HCT116 (cell line): ENCODE results near the gene ACADS. TPM values are rescaled to one million over a fixed set of nuclear protein-coding genes. Genes with fewer than 3 reads are reported as not detected.

ENCODE experiments used
- ATAC-seq: fragments of 200-7000 bp; cut with Tn5 transposase; 2 replicates; pipeline ENCODE4 v1.9.1; 2020; ENCODE audit warnings: mild to moderate bottlenecking, moderate library complexity
- BruUV-seq: library from RNA; stranded (reverse); fragments of 400-500 nt; replicated peaks from 2 replicates; lab custom pipeline; 2021; lab: Mats Ljungman, UMichigan
- CTCF ChIA-PET: fragments of 300-600 bp; sonication (Branson Sonifier 250); formaldehyde crosslinking; loops from one replicate; lab custom pipeline; 2021; ENCODE audit warnings: antibody characterized with exemption; lab: Charles Lee
- POLR2A ChIA-PET: fragments of 300-600, 350-600 bp; sonication (Branson Sonifier 250); formaldehyde crosslinking; loops from one replicate; lab custom pipeline; 2021; ENCODE audit warnings: antibody characterized with exemption; lab: Charles Lee
- RAD21 ChIA-PET, 2 experiments: fragments of 300-600 bp; sonication (Branson Sonifier 250); formaldehyde crosslinking; loops; one replicate each; lab custom pipeline; 2023; ENCODE audit warnings: low total read pairs in 2 of 2; ENCODE audit not compliant: uncharacterized antibody in 2 of 2, unreplicated experiment in 2 of 2, low non-redundant PET in 1 of 2; lab: Charles Lee
- DNase-seq: peaks from one replicate; pipeline ENCODE4 v3.0.0-alpha.2; 2010; ENCODE audit warnings: low read depth, low spot score
- H2AFZ ChIP-seq: fragments of 200-600 bp; shearing (Covaris generic), sonication (generic); 2 replicates; pipeline ENCODE4 v1.6.1; 2017; ENCODE audit warnings: low read depth, mixed run types, mixed read lengths, antibody characterized with exemption, low read length; ENCODE audit not compliant: poor library complexity, severe bottlenecking
- H3K27ac ChIP-seq: 2 replicates; pipeline ENCODE4 v1.5.1; 2012; ENCODE audit warnings: low read depth, low read length
- H3K27me3 ChIP-seq: fragments of 200-600 bp; sonication (generic); 2 replicates; pipeline ENCODE4 v1.6.1; 2016; ENCODE audit warnings: mixed run types, low read length, mixed read lengths; ENCODE audit not compliant: insufficient read depth
- H3K36me3 ChIP-seq, 2 experiments: fragments of 200-500 bp in 1 of 2; fragments of 200-600 bp in 1 of 2; sonication (Bioruptor generic) in 1 of 2; sonication (generic) in 1 of 2; 2 replicates each; pipeline versions ENCODE4 v1.5.1 to v1.6.1; 2014 to 2016; ENCODE audit warnings: low read length in 2 of 2, inconsistent platforms in 1 of 2, mixed read lengths in 1 of 2, mixed run types in 1 of 2; ENCODE audit not compliant: insufficient read depth in 2 of 2, control insufficient read depth in 1 of 2
- H3K4me1 ChIP-seq, 2 experiments: fragments of 200-600 bp in 1 of 2; sonication (generic) in 1 of 2; 2 replicates each; pipeline versions ENCODE4 v1.5.1 to v1.6.1; 2012 to 2017; ENCODE audit warnings: low read length in 2 of 2, inconsistent platforms in 1 of 2, mild to moderate bottlenecking in 1 of 2, mixed read lengths in 1 of 2, mixed run types in 1 of 2, moderate library complexity in 1 of 2; ENCODE audit not compliant: insufficient read depth in 2 of 2, control insufficient read depth in 1 of 2
- H3K4me2 ChIP-seq: fragments of 200-600 bp; sonication (generic); 2 replicates; pipeline ENCODE4 v1.6.1; 2017; ENCODE audit warnings: mixed run types, low read length, mixed read lengths
- H3K4me3 ChIP-seq, 2 experiments: fragments of 200-600 bp in 1 of 2; sonication (generic) in 1 of 2; replicated peaks in 1 of 2; 2 replicates each; pipeline ENCODE4 v1.5.1; 2011 to 2016; ENCODE audit warnings: low read length in 2 of 2, control low read depth in 1 of 2, low read depth in 1 of 2, mild to moderate bottlenecking in 1 of 2, mixed read lengths in 1 of 2, mixed run types in 1 of 2
- H3K79me2 ChIP-seq: fragments of 200-600 bp; sonication (generic); 2 replicates; pipeline ENCODE4 v1.6.1; 2017; ENCODE audit warnings: mild to moderate bottlenecking, mixed run types, low read length, moderate library complexity, mixed read lengths; ENCODE audit not compliant: insufficient read depth
- H3K9ac ChIP-seq: fragments of 200-600 bp; sonication (generic); 2 replicates; pipeline ENCODE4 v1.6.1; 2016; ENCODE audit warnings: low read length, mixed read lengths
- H3K9me2 ChIP-seq: fragments of 200-600 bp; sonication (generic), shearing (Covaris generic); 2 replicates; pipeline ENCODE4 v1.6.1; 2017; ENCODE audit warnings: mixed run types, mild to moderate bottlenecking, moderate library complexity; ENCODE audit not compliant: insufficient read depth
- H3K9me3 ChIP-seq, 2 experiments: fragments of 200-500 bp in 1 of 2; fragments of 200-600 bp in 1 of 2; sonication (Bioruptor generic) in 1 of 2; sonication (generic) in 1 of 2; 2 replicates each; pipeline ENCODE4 v1.6.1; 2014 to 2017; ENCODE audit warnings: low read length in 2 of 2, mixed read lengths in 2 of 2, inconsistent platforms in 1 of 2, low read depth in 1 of 2, mild to moderate bottlenecking in 1 of 2, mixed run types in 1 of 2, moderate library complexity in 1 of 2; ENCODE audit not compliant: control insufficient read depth in 1 of 2, insufficient read depth in 1 of 2
- H4K20me1 ChIP-seq: fragments of 200-600 bp; sonication (generic), shearing (Covaris generic); 2 replicates; pipeline ENCODE4 v1.6.1; 2017; ENCODE audit warnings: mixed run types, mild to moderate bottlenecking, moderate library complexity; ENCODE audit not compliant: insufficient read depth
- ATF3 ChIP-seq: IDR thresholded peaks from 2 replicates; pipeline ENCODE4 v1.6.1; 2012
- CBX3 ChIP-seq: IDR thresholded peaks from 2 replicates; pipeline ENCODE4 v1.6.1; 2012; ENCODE audit warnings: low read depth
- CEBPB ChIP-seq: IDR thresholded peaks from 2 replicates; pipeline ENCODE4 v1.6.1; 2012; ENCODE audit warnings: low read depth
- EGR1 ChIP-seq: IDR thresholded peaks from 2 replicates; pipeline ENCODE4 v1.6.1; 2012; ENCODE audit warnings: low read depth
- ELF1 ChIP-seq: IDR thresholded peaks from 2 replicates; pipeline ENCODE4 v1.6.1; 2012; ENCODE audit warnings: low read depth, borderline replicate concordance
- EZH2 ChIP-seq: fragments of 200-600 bp; sonication (generic); IDR thresholded peaks from 2 replicates; pipeline ENCODE4 v1.6.1; 2017; ENCODE audit warnings: antibody characterized with exemption, mixed run types
- EZH2phosphoT487 ChIP-seq: fragments of 200-600 bp; IDR thresholded peaks from 2 replicates; pipeline ENCODE4 v1.6.1; 2018; ENCODE audit warnings: antibody characterized with exemption, borderline replicate concordance
- FOSL1 ChIP-seq: IDR thresholded peaks from 2 replicates; pipeline ENCODE4 v1.6.1; 2012; ENCODE audit warnings: low read depth
- JUND ChIP-seq: IDR thresholded peaks from 2 replicates; pipeline ENCODE4 v1.6.1; 2012
- MAX ChIP-seq: IDR thresholded peaks from 2 replicates; pipeline ENCODE4 v1.6.1; 2012
- POLR2AphosphoS5 ChIP-seq: IDR thresholded peaks from 2 replicates; pipeline ENCODE4 v1.6.1; 2011; ENCODE audit warnings: mild to moderate bottlenecking, low read depth, low read length, moderate library complexity
- RAD21 ChIP-seq: IDR thresholded peaks from 2 replicates; pipeline ENCODE4 v1.6.1; 2012; ENCODE audit warnings: low read depth, mild to moderate bottlenecking
- SIN3A ChIP-seq: IDR thresholded peaks from 2 replicates; pipeline ENCODE4 v1.6.1; 2012; ENCODE audit warnings: low read depth
- SP1 ChIP-seq: IDR thresholded peaks from 2 replicates; pipeline ENCODE4 v1.6.1; 2012; ENCODE audit warnings: low read depth
- SRF ChIP-seq: IDR thresholded peaks from 2 replicates; pipeline ENCODE4 v1.6.1; 2012; ENCODE audit warnings: low read depth
- TCF7L2 ChIP-seq: IDR thresholded peaks from 2 replicates; pipeline ENCODE4 v1.7.0; 2011; ENCODE audit warnings: borderline replicate concordance, inconsistent platforms; ENCODE audit not compliant: insufficient read depth, insufficient read length; ENCODE audit errors: extremely low read depth
- YY1 ChIP-seq: IDR thresholded peaks from 2 replicates; pipeline ENCODE4 v1.6.1; 2011; ENCODE audit warnings: low read length, low read depth, moderate library complexity, mild to moderate bottlenecking; ENCODE audit not compliant: insufficient replicate concordance; ENCODE audit errors: extremely low read depth
- ZNF274 ChIP-seq: fragments of 200-500 bp; sonication (Bioruptor generic); IDR thresholded peaks from 2 replicates; pipeline ENCODE4 v1.6.1; 2014; ENCODE audit warnings: mild to moderate bottlenecking, low read depth, low read length, inconsistent platforms
- intact Hi-C: fragments of 100-400 bp; cut with micrococcal nuclease; formaldehyde crosslinking; loops from 2 replicates; pipeline ENCODE4 v1.10.0; 2022
- total RNA-seq: library from RNA; stranded (reverse); gene quantifications from one replicate; pipeline ENCODE4 v1.2.1, GENCODE V29; 2021; ENCODE audit not compliant: unreplicated experiment
- TF ChIP-seq, protein P1 (sequence below), 3 experiments: fragments of 200-600 bp in 1 of 3; sonication (generic) in 1 of 3; IDR thresholded peaks in 2 of 3; conservative IDR thresholded peaks in 1 of 3; 2 replicates each; pipeline ENCODE4 v1.5.1; 2012 to 2017; ENCODE audit warnings: low read depth in 2 of 3, low read length in 2 of 3, antibody characterized with exemption in 1 of 3, borderline replicate concordance in 1 of 3, control low read depth in 1 of 3, mild to moderate bottlenecking in 1 of 3, mixed read lengths in 1 of 3, mixed run types in 1 of 3, moderate library complexity in 1 of 3; ENCODE audit not compliant: insufficient read depth in 1 of 3
- TF ChIP-seq, protein P2 (sequence below): IDR thresholded peaks from 2 replicates; pipeline ENCODE4 v1.6.1; 2012; ENCODE audit warnings: low read depth

Gene ACADS
- total RNA-seq, 1 experiment from 2014 or later, result 21.4 TPM

- Histone ChIP-seq H3K9me3 (no peaks in the 10 kb centered on the region), H3K27ac (no peak overlapping the region), H3K79me2 (no peaks in the 10 kb centered on the region), H3K27me3 (no peaks in the 10 kb centered on the region), H3K36me3 (peaks cover 3 to 7% of the 10 kb centered on the region in 2 experiments; a peak in 2 of 4 replicates), H3K4me3 (no peak overlapping the region), H3K4me1 (no peaks in the 10 kb centered on the region), H4K20me1 (no peaks in the 10 kb centered on the region), H2AFZ (no peak overlapping the region), H3K9me2 (no peaks in the 10 kb centered on the region), H3K9ac (no peak overlapping the region), H3K4me2 (no peak overlapping the region)
- DNase-seq, result no peak
- ChIA-PET POLR2A (no interaction called here), CTCF (no interaction called here), RAD21 (no interaction called here)
- BruUV-seq, result no TSS peak
- intact Hi-C loops, result no loop called here
- no peak for ATAC-seq
- TF ChIP-seq, protein P1, sequence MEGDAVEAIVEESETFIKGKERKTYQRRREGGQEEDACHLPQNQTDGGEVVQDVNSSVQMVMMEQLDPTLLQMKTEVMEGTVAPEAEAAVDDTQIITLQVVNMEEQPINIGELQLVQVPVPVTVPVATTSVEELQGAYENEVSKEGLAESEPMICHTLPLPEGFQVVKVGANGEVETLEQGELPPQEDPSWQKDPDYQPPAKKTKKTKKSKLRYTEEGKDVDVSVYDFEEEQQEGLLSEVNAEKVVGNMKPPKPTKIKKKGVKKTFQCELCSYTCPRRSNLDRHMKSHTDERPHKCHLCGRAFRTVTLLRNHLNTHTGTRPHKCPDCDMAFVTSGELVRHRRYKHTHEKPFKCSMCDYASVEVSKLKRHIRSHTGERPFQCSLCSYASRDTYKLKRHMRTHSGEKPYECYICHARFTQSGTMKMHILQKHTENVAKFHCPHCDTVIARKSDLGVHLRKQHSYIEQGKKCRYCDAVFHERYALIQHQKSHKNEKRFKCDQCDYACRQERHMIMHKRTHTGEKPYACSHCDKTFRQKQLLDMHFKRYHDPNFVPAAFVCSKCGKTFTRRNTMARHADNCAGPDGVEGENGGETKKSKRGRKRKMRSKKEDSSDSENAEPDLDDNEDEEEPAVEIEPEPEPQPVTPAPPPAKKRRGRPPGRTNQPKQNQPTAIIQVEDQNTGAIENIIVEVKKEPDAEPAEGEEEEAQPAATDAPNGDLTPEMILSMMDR (IDR thresholded peaks at IDR 0.05 in 2 of 3, conservative IDR thresholded peaks at IDR 0.05 in 1 of 3; ENCODE audit: borderline replicate concordance in 1 of 3, insufficient read depth in 1 of 3, low read depth in 2 of 3, low read length in 2 of 3), result no peak
- TF ChIP-seq EGR1, result no peak
- TF ChIP-seq ZNF274, result no peak
- no peak for TF ChIP-seq SRF
- TF ChIP-seq YY1, result no peak
- TF ChIP-seq TCF7L2, result no peak
- TF ChIP-seq ELF1, result no peak
- no peak for TF ChIP-seq ATF3
- TF ChIP-seq RAD21, result no peak
- no peak for TF ChIP-seq CEBPB
- TF ChIP-seq POLR2AphosphoS5, result no peak
- TF ChIP-seq JUND, result no peak
- no peak for TF ChIP-seq EZH2phosphoT487
- no peak for TF ChIP-seq MAX
- TF ChIP-seq SP1, result no peak
- TF ChIP-seq FOSL1, result no peak
- TF ChIP-seq, protein P2, sequence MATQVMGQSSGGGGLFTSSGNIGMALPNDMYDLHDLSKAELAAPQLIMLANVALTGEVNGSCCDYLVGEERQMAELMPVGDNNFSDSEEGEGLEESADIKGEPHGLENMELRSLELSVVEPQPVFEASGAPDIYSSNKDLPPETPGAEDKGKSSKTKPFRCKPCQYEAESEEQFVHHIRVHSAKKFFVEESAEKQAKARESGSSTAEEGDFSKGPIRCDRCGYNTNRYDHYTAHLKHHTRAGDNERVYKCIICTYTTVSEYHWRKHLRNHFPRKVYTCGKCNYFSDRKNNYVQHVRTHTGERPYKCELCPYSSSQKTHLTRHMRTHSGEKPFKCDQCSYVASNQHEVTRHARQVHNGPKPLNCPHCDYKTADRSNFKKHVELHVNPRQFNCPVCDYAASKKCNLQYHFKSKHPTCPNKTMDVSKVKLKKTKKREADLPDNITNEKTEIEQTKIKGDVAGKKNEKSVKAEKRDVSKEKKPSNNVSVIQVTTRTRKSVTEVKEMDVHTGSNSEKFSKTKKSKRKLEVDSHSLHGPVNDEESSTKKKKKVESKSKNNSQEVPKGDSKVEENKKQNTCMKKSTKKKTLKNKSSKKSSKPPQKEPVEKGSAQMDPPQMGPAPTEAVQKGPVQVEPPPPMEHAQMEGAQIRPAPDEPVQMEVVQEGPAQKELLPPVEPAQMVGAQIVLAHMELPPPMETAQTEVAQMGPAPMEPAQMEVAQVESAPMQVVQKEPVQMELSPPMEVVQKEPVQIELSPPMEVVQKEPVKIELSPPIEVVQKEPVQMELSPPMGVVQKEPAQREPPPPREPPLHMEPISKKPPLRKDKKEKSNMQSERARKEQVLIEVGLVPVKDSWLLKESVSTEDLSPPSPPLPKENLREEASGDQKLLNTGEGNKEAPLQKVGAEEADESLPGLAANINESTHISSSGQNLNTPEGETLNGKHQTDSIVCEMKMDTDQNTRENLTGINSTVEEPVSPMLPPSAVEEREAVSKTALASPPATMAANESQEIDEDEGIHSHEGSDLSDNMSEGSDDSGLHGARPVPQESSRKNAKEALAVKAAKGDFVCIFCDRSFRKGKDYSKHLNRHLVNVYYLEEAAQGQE, result no peak
- no peak for TF ChIP-seq EZH2
- TF ChIP-seq SIN3A, result no peak
- TF ChIP-seq CBX3, result no peak
Measured at GRCh38 chr12:120761519-120761934, 35.9 kb downstream of the ACADS start.
